HepG2 (cell line): Measurements from ENCODE around the gene NEURL2. TPM values are rescaled to one million over a fixed set of nuclear protein-coding genes. Genes with fewer than 3 reads are reported as not detected.

Experiments used
- DZIP1 ChIP-seq: sonication (generic); formaldehyde crosslinking; IDR thresholded peaks from 2 replicates; pipeline ENCODE4 v1.5.0; 2020; ENCODE audit warnings: mild to moderate bottlenecking, missing genetic modification reagents
- MLX ChIP-seq: IDR thresholded peaks from 2 replicates; pipeline ENCODE4 v1.6.1; 2016
- MTF1 ChIP-seq: sonication (generic); formaldehyde crosslinking; IDR thresholded peaks from 2 replicates; pipeline ENCODE4 v1.5.0; 2020; ENCODE audit warnings: missing genetic modification reagents
- PHF5A ChIP-seq: IDR thresholded peaks from one replicate; pipeline ENCODE4 v1.6.1; 2018; ENCODE audit warnings: low read depth, missing genetic modification reagents; ENCODE audit not compliant: unreplicated experiment
- RFX3 ChIP-seq: IDR thresholded peaks from 2 replicates; pipeline ENCODE4 v1.6.1; 2016; ENCODE audit warnings: missing biosample characterization, missing genetic modification reagents
- SNAPC4 ChIP-seq: sonication (generic); formaldehyde crosslinking; IDR thresholded peaks from 2 replicates; pipeline ENCODE4 v1.4.0; 2020; ENCODE audit warnings: mild to moderate bottlenecking, missing genetic modification reagents
- SP140L ChIP-seq: sonication (generic); formaldehyde crosslinking; IDR thresholded peaks from 2 replicates; pipeline ENCODE4 v1.4.0; 2020; ENCODE audit warnings: missing genetic modification reagents, borderline replicate concordance
- ZBTB21 ChIP-seq: sonication (generic); formaldehyde crosslinking; IDR thresholded peaks from 2 replicates; pipeline ENCODE4 v1.4.0; 2020; ENCODE audit warnings: missing genetic modification reagents
- ZBTB42 ChIP-seq: sonication (generic); formaldehyde crosslinking; IDR thresholded peaks from 2 replicates; pipeline ENCODE4 v1.5.0; 2020; ENCODE audit warnings: mild to moderate bottlenecking, missing genetic modification reagents
- ZBTB46 ChIP-seq: sonication (generic); formaldehyde crosslinking; IDR thresholded peaks from 2 replicates; pipeline ENCODE4 v1.4.0; 2020; ENCODE audit warnings: mild to moderate bottlenecking, missing genetic modification reagents, borderline replicate concordance
- ZFP1 ChIP-seq: IDR thresholded peaks from 2 replicates; pipeline ENCODE4 v1.6.1; 2016
- ZNF33B ChIP-seq: sonication (generic); formaldehyde crosslinking; IDR thresholded peaks from 2 replicates; pipeline ENCODE4 v1.5.1; 2020; ENCODE audit warnings: mild to moderate bottlenecking, missing genetic modification reagents
- ZNF501 ChIP-seq: sonication (generic); formaldehyde crosslinking; IDR thresholded peaks from 2 replicates; pipeline ENCODE4 v1.5.1; 2020; ENCODE audit warnings: mild to moderate bottlenecking, moderate library complexity, missing genetic modification reagents
- ZNF704 ChIP-seq: sonication (generic); formaldehyde crosslinking; IDR thresholded peaks from 2 replicates; pipeline ENCODE4 v1.8.1; 2023; ENCODE audit warnings: mild to moderate bottlenecking, inconsistent platforms, moderate library complexity, missing genetic modification reagents, borderline replicate concordance
- ZNF740 ChIP-seq: sonication (generic); formaldehyde crosslinking; IDR thresholded peaks from 2 replicates; pipeline ENCODE4 v1.4.0; 2020; ENCODE audit warnings: missing genetic modification reagents
- polyA plus RNA-seq, 8 experiments: library from polyadenylated mRNA; depleted of rRNA in 3 of 8; stranded (reverse) in 7 of 8; unstranded in 1 of 8; fragments of >200 nt; fragmentation: Illumina TruSeq in 4 of 8; extraction: Trizol in 4 of 8; gene quantifications; 2 replicates each; pipeline versions ENCODE4 v1.2.1 to v1.2.3, GENCODE V29; 2011 to 2016; ENCODE audit warnings: low read depth in 4 of 8, missing spikeins in 1 of 8, mixed read lengths in 1 of 8; ENCODE audit not compliant: insufficient read depth in 1 of 8
- total RNA-seq, 5 experiments: library from RNA; depleted of rRNA; stranded (reverse); fragments of >200 nt; fragmentation: Illumina TruSeq; extraction: Trizol; gene quantifications; 2 replicates each; pipeline ENCODE4 v1.2.3, GENCODE V29; 2016; ENCODE audit warnings: low read depth in 1 of 5

Gene NEURL2
- total and polyA plus RNA-seq, 2 of the 13 experiments (the other 11 are each of a cell fraction or from before 2014, with no cell fraction given): 7.2 to 9.7 TPM

GRCh38 chr20:45857114-45857881, 33.7 kb downstream of the NEURL2 start, which contains the start of the genes ACOT8 and ZSWIM3 (continued):
- TF ChIP-seq ZBTB46 (CRISPR knock-in tag) (no peak), SP140L (no peak; the same call in none of the 2 replicates), ZBTB42 (CRISPR knock-in tag) (no peak), ZNF704 (peak; percentile 95; the same call in 1 of the 2 replicates), RFX3 (no peak; the same call in 1 of the 2 replicates), ZFP1 (CRISPR knock-in tag) (peak; percentile 89; the same call in 1 of the 2 replicates), DZIP1 (no peak), MLX (CRISPR knock-in tag) (peak; percentile 65), ZNF33B (CRISPR knock-in tag) (peak; percentile 33), ZNF740 (peak; percentile 89; the same call in 1 of the 2 replicates), ZBTB21 (CRISPR knock-in tag) (peak; percentile 37; the same call in 1 of the 2 replicates), SNAPC4 (CRISPR knock-in tag) (peak; percentile 79), PHF5A (CRISPR knock-in tag) (no peak), ZNF501 (CRISPR knock-in tag) (peak; percentile 98), MTF1 (no peak)
